ENCODE measurements around the gene PRPF31. TPM values are rescaled to one million over a fixed set of nuclear protein-coding genes. Genes with fewer than 3 reads are reported as not detected.

The PRPF31 gene
- total RNA-seq, 1 donor from 2014 or later: 48.0 TPM

Other genes with a start within 250 kb of the PRPF31 start
- 43.9 and 78.9 TPM in 2 replicates for gene MYADM, start 247.9 kb upstream of the PRPF31 start, total RNA-seq
- gene PRKCG, start 233.6 kb upstream of the PRPF31 start, total RNA-seq: not detected in 2 replicates
- not detected in 2 replicates for gene CACNG7, start 206.5 kb upstream of the PRPF31 start, total RNA-seq
- gene CACNG8, start 152.8 kb upstream of the PRPF31 start, total RNA-seq: 0.03 TPM in 1 of 2 replicates, not detected in the other
- 22.8 and 30.8 TPM in 2 replicates for gene CACNG6, start 124.1 kb upstream of the PRPF31 start, total RNA-seq
- gene VSTM1, start 51.9 kb upstream of the PRPF31 start, total RNA-seq: not detected in 2 replicates
- gene TARM1, start 34.4 kb upstream of the PRPF31 start, total RNA-seq: not detected in 2 replicates
- 0.10 TPM in 1 of 2 replicates, not detected in the other for gene OSCAR, start 15.0 kb upstream of the PRPF31 start, total RNA-seq
- gene NDUFA3, start 12.9 kb upstream of the PRPF31 start, total RNA-seq: 51.3 and 53.7 TPM in 2 replicates
- 13.0 and 17.8 TPM in 2 replicates for gene TFPT, start 97 bp upstream of the PRPF31 start, total RNA-seq
- 17.0 and 17.2 TPM in 2 replicates for gene CNOT3, start 22.0 kb downstream of the PRPF31 start, total RNA-seq
- 8.7 and 9.3 TPM in 2 replicates for gene LENG1, start 44.0 kb downstream of the PRPF31 start, total RNA-seq
- gene TMC4, start 57.4 kb downstream of the PRPF31 start, total RNA-seq: 0.86 and 4.2 TPM in 2 replicates
- gene MBOAT7, start 73.8 kb downstream of the PRPF31 start, total RNA-seq: 48.5 and 59.6 TPM in 2 replicates
- gene TSEN34, start 75.6 kb downstream of the PRPF31 start, total RNA-seq: 95.1 and 104 TPM in 2 replicates
- 937 and 1,223 TPM in 2 replicates for gene RPS9, start 85.1 kb downstream of the PRPF31 start, total RNA-seq
- gene LILRB3, start 107.3 kb downstream of the PRPF31 start, total RNA-seq: not detected in 2 replicates
- gene LILRA6, start 127.0 kb downstream of the PRPF31 start, total RNA-seq: not detected in 2 replicates
- not detected in 2 replicates for gene LILRB5, start 141.5 kb downstream of the PRPF31 start, total RNA-seq
- not detected in 2 replicates for gene LILRB2, start 165.4 kb downstream of the PRPF31 start, total RNA-seq
- not detected in 2 replicates for gene LILRA5, start 197.4 kb downstream of the PRPF31 start, total RNA-seq
- not detected in 2 replicates for gene LILRA4, start 223.4 kb downstream of the PRPF31 start, total RNA-seq
- not detected in 2 replicates for gene LAIR1, start 249.2 kb downstream of the PRPF31 start, total RNA-seq

All from myocyte (in vitro differentiated cells).